HG03558 (cell line): ENCODE measurements around the gene WASHC1.
"Not testable (repeated sequence)": the region's sequence is repeated elsewhere in the genome, so short reads cannot be mapped to it uniquely, and the experiment has no call there.

ENCODE experiments used
- ATAC-seq: cut with Tn5 transposase; IDR thresholded peaks from one replicate; pipeline ENCODE4 v1.9.1; 2021; ENCODE audit warnings: moderate number of reproducible peaks; ENCODE audit not compliant: unreplicated experiment; ENCODE audit errors: extremely low read depth

The WASHC1 gene

GRCh38 chr9:16875-17274 is 12.4 kb downstream of the WASHC1 start:
- not testable (repeated sequence) for ATAC-seq

DNA sequence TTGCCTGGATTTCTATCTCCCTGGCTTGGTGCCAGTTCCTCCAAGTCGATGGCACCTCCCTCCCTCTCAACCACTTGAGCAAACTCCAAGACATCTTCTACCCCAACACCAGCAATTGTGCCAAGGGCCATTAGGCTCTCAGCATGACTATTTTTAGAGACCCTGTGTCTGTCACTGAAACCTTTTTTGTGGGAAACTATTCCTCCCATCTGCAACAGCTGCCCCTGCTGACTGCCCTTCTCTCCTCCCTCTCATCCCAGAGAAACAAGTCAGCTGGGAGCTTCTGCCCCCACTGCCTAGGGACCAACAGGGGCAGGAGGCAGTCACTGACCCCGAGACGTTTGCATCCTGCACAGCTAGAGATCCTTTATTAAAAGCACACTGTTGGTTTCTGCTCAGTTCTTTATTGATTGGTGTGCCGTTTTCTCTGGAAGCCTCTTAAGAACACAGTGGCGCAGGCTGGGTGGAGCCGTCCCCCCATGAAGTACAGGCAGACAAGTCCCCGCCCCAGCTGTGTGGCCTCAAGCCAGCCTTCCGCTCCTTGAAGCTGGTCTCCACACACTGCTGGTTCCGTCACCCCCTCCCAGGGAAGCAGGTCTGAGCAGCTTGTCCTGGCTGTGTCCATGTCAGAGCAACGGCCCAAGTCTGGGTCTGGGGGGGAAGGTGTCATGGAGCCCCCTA is 15.0 kb downstream of the WASHC1 start:
- not testable (repeated sequence) for ATAC-seq

DNA sequence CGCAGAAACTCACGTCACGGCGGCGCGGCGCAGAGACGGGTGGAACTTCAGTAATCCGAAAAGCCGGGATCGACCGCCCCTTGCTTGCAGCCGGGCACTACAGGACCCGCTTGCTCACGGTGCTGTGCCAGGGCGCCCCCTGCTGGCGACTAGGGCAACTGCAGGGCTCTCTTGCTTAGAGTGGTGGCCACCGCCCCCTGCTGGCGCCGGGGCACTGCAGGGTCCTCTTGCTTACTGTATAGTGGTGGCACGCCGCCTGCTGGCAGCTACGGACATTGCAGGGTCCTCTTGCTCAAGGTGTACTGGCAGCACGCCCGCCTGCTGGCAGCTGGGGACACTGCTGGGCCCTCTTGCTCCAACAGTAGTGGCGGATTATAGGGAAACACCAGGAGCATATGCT is 18.1 kb downstream of the WASHC1 start:
- ATAC-seq: not testable (repeated sequence)

DNA sequence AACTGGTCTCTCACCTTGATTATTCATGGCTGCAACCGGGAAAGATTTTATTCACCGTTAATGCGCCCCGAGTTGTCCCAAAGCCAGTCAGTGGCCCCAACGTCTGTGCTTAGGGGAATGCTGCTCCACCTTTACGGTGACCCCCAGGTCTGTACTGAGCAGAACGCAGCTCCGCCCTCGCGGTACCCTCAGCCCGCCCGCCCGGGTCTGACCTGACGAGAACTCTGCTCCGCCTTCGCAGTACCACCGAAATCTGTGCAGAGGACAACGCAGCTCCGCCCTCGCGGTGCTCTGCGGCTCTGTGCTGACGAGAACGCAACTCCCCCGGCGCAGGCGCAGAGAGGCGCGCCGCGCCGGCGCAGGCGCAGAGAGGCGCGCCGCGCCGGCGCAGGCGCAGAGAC is 18.6 kb downstream of the WASHC1 start:
- not testable (repeated sequence) for ATAC-seq

GRCh38 chr9:10207-10606 is 19.0 kb downstream of the WASHC1 start:
- not testable (repeated sequence) for ATAC-seq
